Bronchial epithelial cell (primary cell): Measurements from ENCODE around the gene INAFM1. TPM values are rescaled to one million over a fixed set of nuclear protein-coding genes. Genes with fewer than 3 reads are reported as not detected.

Source experiments
- DNase-seq: peaks from one replicate; pipeline ENCODE4 v3.0.0-alpha.2; 2010; ENCODE audit warnings: low read depth
- FAIRE-seq: peaks from 2 replicates; lab custom pipeline; 2011; peaks lifted over from hg19 to GRCh38; lab: Jason Lieb, UNC
- H3K27me3 ChIP-seq: 2 replicates; pipeline ENCODE4 v1.5.1; 2011; ENCODE audit warnings: low read length; ENCODE audit not compliant: control insufficient read depth, insufficient read depth
- H3K36me3 ChIP-seq: 2 replicates; pipeline ENCODE4 v1.5.1; 2011; ENCODE audit warnings: low read length; ENCODE audit not compliant: control insufficient read depth, insufficient read depth
- H3K4me3 ChIP-seq: 2 replicates; pipeline ENCODE4 v1.5.1; 2011; ENCODE audit warnings: mild to moderate bottlenecking, low read depth, low read length, control low read depth
- total RNA-seq: library from RNA; depleted of rRNA; stranded (reverse); fragments of >200 nt; gene quantifications from 2 replicates; pipeline ENCODE4 v1.2.1, GENCODE V29; 2014
- TF ChIP-seq, protein P1 (sequence below): IDR thresholded peaks from 2 replicates; pipeline ENCODE4 v1.5.1; 2011; ENCODE audit warnings: mild to moderate bottlenecking, moderate library complexity, low read length, control low read depth, inconsistent platforms; ENCODE audit not compliant: insufficient read depth, severe bottlenecking

The INAFM1 gene
- total RNA-seq, 1 donor from 2014 or later = 0.53 TPM

DNA sequence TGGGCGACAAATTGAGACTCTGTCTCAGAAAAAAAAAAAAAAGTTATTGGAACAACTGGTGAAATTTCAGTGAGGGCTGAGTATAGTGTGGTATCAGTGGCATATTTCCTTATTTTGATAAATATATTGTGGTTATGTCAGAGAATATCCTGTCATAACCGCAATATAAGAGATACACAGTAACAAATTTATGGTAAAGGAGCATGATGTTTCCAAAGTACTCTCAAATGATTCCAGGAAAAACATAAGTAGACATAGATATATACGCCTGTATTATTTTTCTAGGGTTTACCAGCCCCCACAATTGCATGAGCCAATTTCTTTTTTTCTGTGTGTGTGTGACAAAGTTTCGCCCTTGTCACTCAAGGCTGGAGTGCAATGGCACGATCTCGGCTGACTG, 29.3 kb downstream of the INAFM1 start:
- DNase-seq (no peak), FAIRE-seq (no peak)
- H3K4me3 ChIP-seq = no peak overlapping the region
- H3K27me3 ChIP-seq = no peaks in the 10 kb centered on the region
- no peaks in the 10 kb centered on the region for H3K36me3 ChIP-seq
- TF ChIP-seq, protein P1, sequence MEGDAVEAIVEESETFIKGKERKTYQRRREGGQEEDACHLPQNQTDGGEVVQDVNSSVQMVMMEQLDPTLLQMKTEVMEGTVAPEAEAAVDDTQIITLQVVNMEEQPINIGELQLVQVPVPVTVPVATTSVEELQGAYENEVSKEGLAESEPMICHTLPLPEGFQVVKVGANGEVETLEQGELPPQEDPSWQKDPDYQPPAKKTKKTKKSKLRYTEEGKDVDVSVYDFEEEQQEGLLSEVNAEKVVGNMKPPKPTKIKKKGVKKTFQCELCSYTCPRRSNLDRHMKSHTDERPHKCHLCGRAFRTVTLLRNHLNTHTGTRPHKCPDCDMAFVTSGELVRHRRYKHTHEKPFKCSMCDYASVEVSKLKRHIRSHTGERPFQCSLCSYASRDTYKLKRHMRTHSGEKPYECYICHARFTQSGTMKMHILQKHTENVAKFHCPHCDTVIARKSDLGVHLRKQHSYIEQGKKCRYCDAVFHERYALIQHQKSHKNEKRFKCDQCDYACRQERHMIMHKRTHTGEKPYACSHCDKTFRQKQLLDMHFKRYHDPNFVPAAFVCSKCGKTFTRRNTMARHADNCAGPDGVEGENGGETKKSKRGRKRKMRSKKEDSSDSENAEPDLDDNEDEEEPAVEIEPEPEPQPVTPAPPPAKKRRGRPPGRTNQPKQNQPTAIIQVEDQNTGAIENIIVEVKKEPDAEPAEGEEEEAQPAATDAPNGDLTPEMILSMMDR = no peak

DNA sequence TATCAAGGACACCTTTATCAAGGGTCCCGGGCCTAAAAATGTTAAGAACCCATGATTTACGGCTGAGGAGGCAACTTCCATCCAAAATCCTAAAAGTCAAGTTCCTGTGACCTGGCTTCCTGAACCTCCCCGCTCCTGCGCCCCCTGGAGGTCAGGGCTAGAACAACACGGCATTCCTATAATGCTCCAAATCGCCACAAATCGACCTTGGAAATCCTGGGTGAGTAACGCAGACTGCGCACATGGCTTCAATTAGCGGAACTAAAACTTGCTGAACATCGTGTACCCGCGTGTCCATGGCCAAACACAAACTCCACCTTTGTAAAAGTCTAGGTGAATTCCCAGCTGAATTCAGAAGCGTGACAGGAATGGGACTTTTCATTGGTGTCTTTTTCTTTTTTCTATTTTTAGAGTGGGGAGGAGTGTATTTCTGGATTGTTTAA, 30.6 kb downstream of the INAFM1 start:
- TF ChIP-seq, protein P1 = peak; percentile 92
- Histone ChIP-seq H3K36me3 (no peaks in the 10 kb centered on the region), H3K4me3 (no peak overlapping the region), H3K27me3 (no peaks in the 10 kb centered on the region)
- FAIRE-seq = no peak
- DNase-seq = peak; percentile 65

DNA sequence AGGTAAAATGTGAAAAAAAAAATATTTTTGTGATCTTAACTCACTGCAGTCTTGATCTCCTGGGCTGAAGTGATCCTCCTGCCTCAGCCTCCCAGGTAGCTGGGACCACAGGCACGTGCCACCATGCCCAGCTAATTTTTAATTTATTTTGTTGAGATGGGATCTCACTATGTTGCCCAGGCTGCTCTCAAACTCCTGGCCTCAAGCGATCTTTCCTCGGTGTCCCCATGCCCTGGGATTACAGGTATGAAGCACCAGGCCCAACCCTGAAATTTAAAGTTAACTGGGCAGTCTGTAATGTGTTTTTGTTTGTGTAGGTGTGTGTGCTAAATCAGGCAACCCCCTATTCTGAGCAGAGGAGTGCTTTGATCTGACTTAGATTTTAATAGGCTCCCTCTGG, 31.6 kb downstream of the INAFM1 start:
- TF ChIP-seq, protein P1 = no peak
- Histone ChIP-seq H3K27me3 (no peaks in the 10 kb centered on the region), H3K4me3 (no peak overlapping the region), H3K36me3 (no peaks in the 10 kb centered on the region)
- FAIRE-seq = no peak
- no peak for DNase-seq

DNA sequence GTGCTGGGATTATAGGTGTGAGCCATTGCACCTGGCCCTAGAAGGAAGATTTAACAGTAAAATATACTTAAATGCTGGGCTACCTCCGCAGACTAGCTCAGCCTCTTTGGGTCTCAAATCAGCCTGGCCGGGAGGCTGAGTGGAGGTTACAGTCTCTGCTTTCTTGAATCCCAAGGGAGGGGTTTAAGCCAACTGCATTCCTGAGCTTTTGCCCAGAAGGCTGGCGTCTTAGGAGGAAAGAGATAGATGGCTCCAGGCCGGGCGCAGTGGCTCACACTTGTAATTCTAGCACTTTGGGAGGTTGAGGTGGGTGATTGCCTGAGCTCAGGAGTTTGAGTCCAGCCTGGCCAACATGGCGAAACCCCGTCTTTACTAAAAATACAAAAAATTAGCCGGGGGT, 34.4 kb downstream of the INAFM1 start:
- FAIRE-seq (no peak), DNase-seq (no peak)
- TF ChIP-seq, protein P1 = no peak

DNA sequence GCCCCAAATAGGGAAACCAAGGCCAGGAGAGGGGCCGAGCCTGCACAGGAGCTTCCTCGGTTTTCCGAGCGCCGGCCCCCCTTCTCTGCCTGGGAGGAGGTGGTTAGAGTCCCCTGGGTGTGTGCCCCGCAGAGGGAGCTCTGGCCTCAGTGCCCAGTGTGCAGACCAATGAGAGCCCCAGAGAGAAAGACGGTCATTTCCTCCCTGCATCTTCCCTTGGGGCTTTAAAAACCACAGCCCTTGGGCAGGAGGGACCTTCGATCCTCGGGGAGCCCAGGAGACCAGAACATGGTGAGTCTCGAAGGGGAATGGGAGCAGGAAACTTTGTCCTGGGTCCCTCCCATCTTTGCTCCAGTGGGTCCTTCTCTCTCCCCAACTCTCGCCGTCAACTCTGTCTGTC, 34.9 kb downstream of the INAFM1 start, which contains the start of gene C5AR1:
Gene C5AR1 (plus strand): TSS at position 254 of the 400 bp plus-strand sequence. CDS start 35 bp downstream, at position 289.
- Histone ChIP-seq H3K4me3 (no peak within 1 kb of the TSS), H3K27me3 (no peaks in the 10 kb centered on the region), H3K36me3 (no peaks in the 10 kb centered on the region)
- DNase-seq (no peak), FAIRE-seq (no peak)
- TF ChIP-seq, protein P1 = no peak

More for the DNA sequence above, 34.4 kb downstream of the INAFM1 start:
- Histone ChIP-seq H3K36me3 (no peaks in the 10 kb centered on the region), H3K27me3 (no peaks in the 10 kb centered on the region), H3K4me3 (no peak overlapping the region)

DNA sequence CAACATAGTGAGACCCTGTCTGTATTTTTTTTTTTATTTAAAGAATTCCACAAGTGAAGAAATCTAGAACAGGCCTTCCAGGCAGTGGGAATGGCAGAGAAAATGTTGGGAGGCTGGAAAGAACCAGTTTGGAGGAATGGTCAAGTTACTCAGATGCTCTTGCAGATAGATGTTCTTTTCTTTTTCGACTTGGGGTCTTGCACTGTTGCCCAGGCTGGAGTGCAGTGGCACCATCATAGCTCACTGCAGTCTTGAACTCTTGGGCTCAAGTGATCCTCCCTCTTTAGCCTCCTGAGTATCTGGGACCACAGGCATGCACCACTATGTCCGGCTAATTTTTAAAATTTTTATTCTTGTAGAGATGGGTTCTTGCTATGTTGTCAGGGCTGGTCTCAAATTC, 35.6 kb downstream of the INAFM1 start:
- DNase-seq = no peak
- no peaks in the 10 kb centered on the region for H3K27me3 ChIP-seq
- H3K36me3 ChIP-seq = no peaks in the 10 kb centered on the region
- no peak for FAIRE-seq
- TF ChIP-seq, protein P1 = no peak
- H3K4me3 ChIP-seq = no peak overlapping the region
